SKM-1 (cell line): Measurements from ENCODE around the gene C13orf46.
"Not testable (repeated sequence)": the region's sequence is repeated elsewhere in the genome, so short reads cannot be mapped to it uniquely, and the experiment has no call there.

Experiments
- DNase-seq: peaks from one replicate; lab custom pipeline; 2025; ENCODE audit not compliant: unreplicated experiment; lab: John Stamatoyannopoulos, UW

Gene C13orf46

GRCh38 chr13:113913408-113913807 is 60.5 kb downstream of the C13orf46 start:
- not testable (repeated sequence) for DNase-seq

- no peak for DNase-seq
Measured at GRCh38 chr13:113912596-113912995, 61.3 kb downstream of the C13orf46 start.

- DNase-seq: no peak
Measured at GRCh38 chr13:113907635-113908617, 66.0 kb downstream of the C13orf46 start.

- no peak for DNase-seq
Measured at GRCh38 chr13:113906571-113906970, 67.3 kb downstream of the C13orf46 start.

- no peak for DNase-seq
Measured at GRCh38 chr13:113905942-113906341, 67.9 kb downstream of the C13orf46 start.

- no peak for DNase-seq
Measured at GRCh38 chr13:113905018-113905417, 68.9 kb downstream of the C13orf46 start.

- no peak for DNase-seq
Measured at GRCh38 chr13:113904411-113904810, 69.5 kb downstream of the C13orf46 start.

GRCh38 chr13:113903912-113904311 is 70.0 kb downstream of the C13orf46 start:
- DNase-seq: no peak
